GM12875 (cell line): ENCODE data around the gene IMPDH1.

ENCODE experiments used
- H3K4me3 ChIP-seq: one replicate; pipeline ENCODE4 v1.5.1; 2011; ENCODE audit warnings: low read depth, low read length, control low read depth
- CTCF ChIP-seq: IDR thresholded peaks from 2 replicates; pipeline ENCODE4 v1.5.1; 2011; ENCODE audit warnings: low read depth, mild to moderate bottlenecking, control low read depth, inconsistent platforms, low read length, moderate library complexity, borderline replicate concordance; ENCODE audit not compliant: insufficient read depth

The IMPDH1 gene

GRCh38 chr7:128385988-128386925, 23.5 kb downstream of the IMPDH1 start:
- H3K4me3 ChIP-seq, result no peak overlapping the region
- no peak for TF ChIP-seq CTCF

GRCh38 chr7:128384726-128385125, 25.1 kb downstream of the IMPDH1 start:
- no peak overlapping the region for H3K4me3 ChIP-seq
- TF ChIP-seq CTCF, result no peak

- no peak for TF ChIP-seq CTCF
- H3K4me3 ChIP-seq, result no peak overlapping the region
These were observed 26.0 kb downstream of the IMPDH1 start for GRCh38 chr7:128383776-128384175.

GRCh38 chr7:128381161-128381821, 28.5 kb downstream of the IMPDH1 start:
- H3K4me3 ChIP-seq, result no peak overlapping the region

GRCh38 chr7:128380483-128381106, 29.2 kb downstream of the IMPDH1 start:
- TF ChIP-seq CTCF, result no peak
- H3K4me3 ChIP-seq, result no peak overlapping the region

More at GRCh38 chr7:128381161-128381821, 28.5 kb downstream of the IMPDH1 start:
- peak; percentile 72 for TF ChIP-seq CTCF

- no peak for TF ChIP-seq CTCF
These were observed 29.8 kb downstream of the IMPDH1 start for GRCh38 chr7:128379900-128380479.

More at GRCh38 chr7:128379900-128380479, 29.8 kb downstream of the IMPDH1 start:
- H3K4me3 ChIP-seq, result no peak overlapping the region
